ENCODE data around the gene ARHGAP26.

Gene ARHGAP26

GRCh38 chr5:143025376-143025775, 255.2 kb downstream of the ARHGAP26 start:
- DNase-seq, result no peak

DNA sequence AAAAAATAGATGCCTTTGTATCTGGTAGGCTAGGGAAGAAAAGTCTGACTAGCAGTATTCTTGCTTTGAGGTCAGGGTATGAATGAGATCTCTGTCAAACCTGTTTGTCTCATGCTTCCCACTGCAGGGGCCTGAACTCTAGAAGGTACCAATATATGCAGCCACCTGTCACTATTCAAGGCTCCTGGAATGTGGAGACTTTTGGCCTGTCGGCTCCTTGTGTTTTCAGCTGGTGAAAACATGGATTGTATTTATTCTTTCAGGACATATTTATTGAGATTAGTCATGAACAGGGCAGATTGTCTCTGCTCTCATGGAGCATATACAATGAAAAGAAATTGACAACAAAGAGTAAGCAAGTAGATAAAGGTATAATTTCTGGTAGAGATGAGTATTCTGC, 255.8 kb downstream of the ARHGAP26 start:
- no peak for DNase-seq

GRCh38 chr5:143026380-143026779, 256.2 kb downstream of the ARHGAP26 start:
- DNase-seq, result peak; percentile 48

- no peak for DNase-seq
Measured at GRCh38 chr5:143029293-143029692, 259.1 kb downstream of the ARHGAP26 start.

- DNase-seq, result peak; percentile 27
Measured at GRCh38 chr5:143030349-143030748, 260.2 kb downstream of the ARHGAP26 start.

- no peak for DNase-seq
Measured at GRCh38 chr5:143031781-143032580, 261.8 kb downstream of the ARHGAP26 start.

DNA sequence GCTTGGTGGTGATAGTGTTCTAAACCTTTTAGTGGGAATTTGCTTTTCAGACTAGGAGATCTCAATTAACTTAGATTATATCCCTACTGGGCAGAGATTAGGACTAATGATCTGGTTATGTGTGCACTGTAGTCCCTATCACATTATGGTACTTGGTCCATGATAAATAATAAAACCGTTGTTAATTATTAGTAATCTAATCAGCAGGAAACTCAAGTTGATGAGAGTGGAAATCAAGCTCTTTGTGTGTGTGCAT, 262.3 kb downstream of the ARHGAP26 start:
- no peak for DNase-seq

GRCh38 chr5:143033535-143034250, 263.5 kb downstream of the ARHGAP26 start:
- DNase-seq, result no peak

DNA sequence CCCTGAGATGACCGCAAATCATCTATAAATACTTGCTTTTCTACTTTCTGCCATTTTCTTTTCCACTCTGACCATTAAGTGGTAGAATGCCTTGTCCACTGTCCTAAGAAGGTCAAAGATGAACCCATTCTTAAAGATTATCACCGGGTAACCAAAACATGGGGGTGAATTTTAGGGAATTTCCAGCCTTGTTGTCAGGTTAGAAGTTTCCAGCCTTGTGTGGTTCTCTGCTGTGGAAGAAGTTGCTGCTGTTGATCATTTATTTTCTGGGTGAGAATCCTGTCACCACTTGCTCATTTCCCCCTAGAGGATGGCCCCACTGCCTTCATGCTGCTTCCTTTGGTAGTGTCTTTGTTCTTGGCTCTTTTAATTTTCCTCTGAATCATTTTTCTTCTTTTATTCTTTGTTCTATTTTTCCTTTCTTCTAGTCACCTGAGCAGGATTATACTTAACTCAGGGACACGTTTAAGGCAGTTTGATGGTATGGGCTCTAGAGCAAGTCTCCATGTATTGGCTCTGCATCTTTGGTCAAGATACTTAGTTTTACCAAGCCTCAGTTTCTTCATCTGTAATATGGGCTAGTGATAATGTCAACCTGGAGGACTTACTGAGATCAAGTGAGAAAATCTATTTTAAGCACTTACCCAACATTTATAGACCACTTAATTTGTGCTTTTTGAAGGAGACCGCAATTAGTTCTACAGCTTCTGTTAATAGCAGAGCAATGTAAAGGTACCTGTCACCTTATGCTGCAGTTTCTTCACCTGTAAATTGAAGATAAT, 266.2 kb downstream of the ARHGAP26 start:
- no peak for DNase-seq

DNA sequence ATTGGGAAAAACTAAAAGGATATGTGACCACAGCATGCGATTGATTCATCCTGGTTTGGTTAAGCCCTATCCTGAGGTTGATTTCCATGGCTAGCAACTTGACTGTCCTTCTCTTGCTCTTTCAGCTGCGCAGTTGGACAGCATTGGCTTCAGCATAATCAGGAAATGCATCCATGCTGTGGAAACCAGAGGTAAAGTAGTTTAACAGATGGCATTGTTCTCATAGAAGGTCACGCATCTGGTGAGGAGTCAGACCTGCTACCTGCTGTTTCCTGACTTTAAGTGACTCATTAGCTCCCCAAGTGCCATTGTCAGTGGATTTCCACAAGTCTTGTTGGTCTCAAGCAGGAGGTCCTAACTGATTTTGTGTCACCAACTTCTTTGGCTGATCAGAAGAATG, 266.9 kb downstream of the ARHGAP26 start:
- no peak for DNase-seq

GRCh38 chr5:143037708-143038107, 267.5 kb downstream of the ARHGAP26 start:
- DNase-seq, result no peak

- no peak for DNase-seq
Measured at GRCh38 chr5:143040622-143041021, 270.4 kb downstream of the ARHGAP26 start.

DNA sequence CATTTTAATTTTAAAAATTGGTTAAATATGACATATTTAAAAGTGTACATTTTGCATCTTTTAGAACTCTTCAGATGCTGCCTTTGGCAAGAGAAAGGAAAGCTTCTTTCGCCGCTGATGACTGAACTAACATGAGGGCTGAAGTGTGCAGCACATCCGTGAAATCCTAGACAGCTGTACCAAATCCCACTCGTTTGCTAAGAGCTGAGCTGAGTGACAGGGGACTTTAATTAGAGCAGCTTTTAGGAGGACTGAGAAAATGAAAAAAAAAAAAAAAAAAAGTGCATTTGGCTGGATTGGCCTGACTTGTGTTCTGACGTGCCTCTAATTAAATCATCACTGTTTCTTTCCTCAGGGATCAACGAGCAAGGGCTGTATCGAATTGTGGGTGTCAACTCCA, 271.3 kb downstream of the ARHGAP26 start:
- no peak for DNase-seq

DNA sequence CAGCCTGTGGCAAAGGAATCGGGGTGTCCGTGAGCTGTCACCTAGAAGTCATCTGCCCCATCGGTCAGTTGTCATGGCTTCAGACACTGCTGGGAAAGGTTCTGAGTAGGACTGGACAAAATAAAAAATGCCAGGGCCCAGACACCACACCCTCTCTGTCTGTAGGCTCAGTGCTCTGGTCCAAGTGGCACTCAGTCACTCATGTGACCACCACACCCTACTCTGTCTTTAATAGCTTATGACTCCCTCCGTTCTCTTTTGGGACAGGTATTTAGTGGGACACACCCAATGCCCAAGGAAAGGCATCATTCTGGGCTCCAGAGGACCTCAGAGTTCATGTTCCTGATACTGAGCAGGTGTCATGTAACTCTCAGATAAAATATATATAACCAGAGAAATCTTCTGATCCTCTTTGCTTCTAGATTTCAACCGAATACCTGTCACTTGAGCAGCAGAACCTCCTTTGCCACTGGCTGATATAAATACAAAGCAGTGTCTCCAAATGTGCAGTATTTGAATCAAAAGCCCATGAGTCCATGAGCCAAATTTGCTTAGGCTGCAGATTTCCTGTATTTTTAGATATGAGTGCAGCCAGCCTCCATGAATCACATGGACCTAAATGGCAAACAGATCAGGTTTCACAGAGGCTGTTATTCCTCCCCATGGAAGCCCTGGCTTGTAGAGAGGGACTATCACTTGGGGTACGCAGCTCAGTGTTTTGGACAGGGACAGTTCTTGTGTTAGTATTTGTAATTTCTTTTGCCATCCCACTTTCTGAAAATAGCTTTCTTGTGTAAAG, 272.0 kb downstream of the ARHGAP26 start:
- DNase-seq, result no peak

DNA sequence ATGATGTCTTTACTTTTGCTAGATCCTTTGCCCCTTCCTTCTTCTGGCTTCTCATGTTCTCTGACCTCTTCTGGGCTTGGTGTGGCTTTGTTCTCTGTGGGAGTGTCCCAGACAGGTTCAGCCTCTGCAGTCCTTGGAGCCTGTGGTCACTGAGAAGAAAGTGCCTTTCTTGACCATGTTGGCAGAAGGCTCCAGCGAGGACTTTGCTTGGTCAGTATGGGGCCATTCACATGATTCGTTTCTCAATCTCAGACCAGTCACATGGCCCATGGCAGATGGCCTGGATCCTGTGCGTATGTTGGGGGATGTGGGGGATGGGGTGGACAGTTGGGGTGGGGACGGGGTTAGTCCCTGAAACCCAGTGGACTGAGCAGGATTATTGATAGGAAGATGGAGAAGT, 274.1 kb downstream of the ARHGAP26 start:
- DNase-seq, result no peak

DNA sequence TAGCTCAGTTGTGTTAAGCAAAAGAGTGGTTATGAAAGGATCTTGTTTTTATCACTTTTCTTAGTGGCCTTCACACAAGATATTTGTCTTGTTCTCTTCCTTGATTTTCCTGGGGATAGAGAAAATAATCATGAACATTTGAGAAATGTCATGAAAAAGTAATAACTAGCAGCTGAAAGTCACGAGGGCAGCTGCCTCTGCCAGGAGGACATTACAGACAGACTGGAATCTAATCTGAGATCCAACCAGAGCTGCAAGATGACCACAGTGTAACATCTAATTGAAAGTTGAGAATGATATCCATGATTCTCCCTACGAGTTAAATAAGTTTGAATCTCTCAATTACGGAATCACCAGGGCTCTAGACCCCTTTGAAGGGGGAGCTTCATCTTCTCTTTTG, 274.9 kb downstream of the ARHGAP26 start:
- DNase-seq, result no peak

DNA sequence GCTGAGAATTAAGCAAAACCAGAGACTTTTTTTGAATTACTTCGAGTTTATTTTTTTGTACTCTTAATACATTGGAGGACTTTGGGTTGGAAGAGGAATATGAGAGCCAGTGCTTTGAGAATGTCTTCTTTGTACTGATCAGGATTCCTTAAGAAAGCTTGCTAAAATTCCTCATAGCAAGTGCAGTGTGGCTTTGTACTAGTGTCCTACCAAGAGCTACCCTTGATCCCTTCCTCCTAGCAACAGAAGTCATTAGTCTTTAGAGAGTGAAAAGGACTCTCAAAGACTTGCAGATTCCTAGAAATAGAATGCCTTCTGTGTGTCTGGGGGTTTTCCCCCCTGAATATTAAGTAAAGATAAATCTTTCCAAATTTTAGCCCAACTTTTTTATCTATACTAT, 276.1 kb downstream of the ARHGAP26 start:
- DNase-seq, result no peak

GRCh38 chr5:143047091-143047490, 276.9 kb downstream of the ARHGAP26 start:
- DNase-seq, result no peak

DNA sequence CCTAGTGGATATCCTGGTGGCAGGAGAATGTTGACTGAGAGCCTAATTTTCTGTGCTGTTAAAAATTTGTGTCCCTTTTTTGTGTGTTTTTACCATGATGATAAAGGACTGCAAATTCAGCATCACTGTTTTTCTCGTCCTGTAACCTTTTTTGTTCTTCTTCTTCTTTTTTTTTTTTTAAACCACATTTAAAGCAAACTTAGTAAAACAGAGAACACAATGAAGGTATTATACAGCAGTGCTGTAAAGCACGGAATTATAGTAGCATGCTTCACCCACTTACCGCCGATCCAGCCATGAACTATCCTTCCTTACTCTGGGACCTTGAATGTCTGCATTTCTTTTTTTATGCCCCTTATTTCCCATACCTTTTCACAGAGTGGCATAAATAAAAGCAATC, 280.0 kb downstream of the ARHGAP26 start:
- DNase-seq, result no peak

DNA sequence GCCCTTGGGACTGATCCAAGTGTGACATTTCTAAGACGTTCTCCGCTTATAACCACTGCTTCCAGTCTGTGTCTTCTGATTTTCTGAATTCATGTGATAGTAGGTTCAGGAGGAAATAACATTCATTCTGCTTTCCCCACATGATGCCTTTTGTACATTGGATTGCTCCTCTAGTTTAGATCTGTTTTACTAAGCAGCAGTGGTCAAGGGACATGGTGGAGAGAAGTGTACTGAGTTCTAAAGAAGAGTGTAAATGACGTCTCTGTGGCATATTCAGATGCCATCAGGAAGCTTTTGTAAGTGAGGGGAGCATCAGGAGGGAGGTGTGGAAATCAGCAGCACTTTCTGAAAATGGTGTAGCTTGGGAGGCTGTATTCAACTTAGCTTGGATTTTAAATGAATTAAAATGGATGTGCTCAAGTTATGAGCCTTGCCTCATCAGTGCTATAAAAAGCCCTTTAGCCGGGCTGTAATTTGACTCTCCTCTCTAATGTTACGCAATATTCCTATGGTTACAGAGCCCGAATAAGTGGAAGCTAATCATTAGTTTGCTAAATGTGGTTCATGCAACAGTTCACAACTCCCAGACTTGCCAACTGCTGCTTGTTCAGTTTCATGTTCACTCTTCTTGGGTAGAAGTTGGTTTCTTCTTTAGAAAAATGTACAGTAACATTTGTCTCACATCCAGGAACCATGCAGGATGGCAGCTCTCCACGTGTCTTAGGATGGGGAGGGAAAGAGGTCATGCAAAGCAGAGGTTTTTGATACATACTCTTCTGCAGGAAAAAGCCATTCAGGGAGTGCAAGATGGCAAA, 281.3 kb downstream of the ARHGAP26 start:
- DNase-seq, result peak; percentile 76

- DNase-seq, result no peak
Measured at GRCh38 chr5:143052967-143053682, 282.9 kb downstream of the ARHGAP26 start.

GRCh38 chr5:143053780-143054179, 283.6 kb downstream of the ARHGAP26 start:
- DNase-seq, result no peak
